ENCODE results near the gene KCNMB1.

GRCh38 chr5:170365011-170365410 lies 24.2 kb downstream of the KCNMB1 start:
- TF ChIP-seq CTCF (IDR thresholded peaks at IDR 0.05; ENCODE audit: insufficient read depth, low read length) (no peak), POLR2AphosphoS5 (IDR thresholded peaks at IDR 0.05; ENCODE audit: low read depth) (no peak), REST (IDR thresholded peaks at IDR 0.05; ENCODE audit: insufficient replicate concordance, low read depth) (no peak), GABPA (IDR thresholded peaks at IDR 0.05; ENCODE audit: low read depth) (no peak)
